Measurements from ENCODE around the gene ZNF543. TPM values are rescaled to one million over a fixed set of nuclear protein-coding genes. Genes with fewer than 3 reads are reported as not detected.

ZNF543 gene
- total RNA-seq, 5 donors from 2014 or later (not counting 1 experiment from before 2014, with no cell fraction given): 3.9 to 11.1 (median 7.9) TPM

GRCh38 chr19:57280165-57280961, 39.9 kb upstream of the ZNF543 start, which contains the start of gene ZNF460:
TSS of gene ZNF460 (plus strand) at chr19:57280485. CDS start at chr19:57280807, 322 bp downstream.
- peak; percentile 93 to 97 (median 96) for ATAC-seq (replicated peaks in 1 of 4)
- peaks cover 33% of the 10 kb centered on the region for H3K36me3 Mint-ChIP-seq
- Histone ChIP-seq H3K27ac (ENCODE audit: low read length) (peak within 1 kb of the TSS; percentile 96), H3K4me1 (ENCODE audit: control insufficient read depth in 1 of 2, extremely low read depth in 1 of 2, insufficient read depth in 2 of 2, low read length in 2 of 2) (peaks cover 20 to 34% of the 10 kb centered on the region in 2 experiments), H3K36me3 (ENCODE audit: control insufficient read depth in 2 of 2, extremely low read depth in 1 of 2, insufficient read depth in 1 of 2, low read length in 1 of 2) (peaks cover 0 to 16% of the 10 kb centered on the region in 2 donors), H3K27me3 (replicated peaks in 1 of 2; ENCODE audit: control insufficient read depth in 2 of 2, extremely low read depth in 1 of 2, insufficient read depth in 2 of 2, low read length in 1 of 2) (no peaks in the 10 kb centered on the region), H3K4me3 (ENCODE audit: control insufficient read depth in 1 of 2, extremely low read depth in 1 of 2, low read length in 1 of 2) (peak within 1 kb of the TSS; percentile 59 to 65), H3K9me3 (no peaks in the 10 kb centered on the region)
- H3K4me1 Mint-ChIP-seq: peaks cover 30 to 37% (median 32%) of the 10 kb centered on the region in 3 donors
- peaks cover 0 to 4% (median 0%) of the 10 kb centered on the region in 3 donors for H3K9me3 Mint-ChIP-seq
- no peak within 1 kb of the TSS for H3K27ac Mint-ChIP-seq
- no peaks in the 10 kb centered on the region for H3K27me3 Mint-ChIP-seq
- CTCF ChIA-PET: no interaction called here
- POLR2A ChIA-PET: no interaction called here
- H3K4me3 Mint-ChIP-seq: no peak within 1 kb of the TSS
- DNase-seq: peak; percentile 92 to 99 (median 96)
- under 1% methylated on average over 69 of the region's 71 CpGs for WGBS (ENCODE audit: insufficient coverage)

- H3K4me3 Mint-ChIP-seq: no peak overlapping the region
- peaks cover 32 to 41% (median 33%) of the 10 kb centered on the region in 3 donors for H3K4me1 Mint-ChIP-seq
These were observed 39.3 kb upstream of the ZNF543 start for GRCh38 chr19:57280962-57281400.

GRCh38 chr19:57282011-57282643, 38.1 kb upstream of the ZNF543 start:
- peaks cover 0 to 9% (median 0%) of the 10 kb centered on the region in 3 donors for H3K9me3 Mint-ChIP-seq
- POLR2A ChIA-PET: no interaction called here

More at GRCh38 chr19:57280962-57281400, 39.3 kb upstream of the ZNF543 start:
- Mint-ChIP-seq H3K27me3 (no peaks in the 10 kb centered on the region), H3K36me3 (peaks cover 32% of the 10 kb centered on the region), H3K9me3 (peaks cover 0 to 5% (median 0%) of the 10 kb centered on the region in 3 donors), H3K27ac (no peak overlapping the region)
- Histone ChIP-seq H3K27me3 (replicated peaks in 1 of 2; ENCODE audit: control insufficient read depth in 2 of 2, extremely low read depth in 1 of 2, insufficient read depth in 2 of 2, low read length in 1 of 2) (no peaks in the 10 kb centered on the region), H3K27ac (ENCODE audit: low read length) (peak overlapping the region; percentile 96), H3K36me3 (ENCODE audit: control insufficient read depth in 2 of 2, extremely low read depth in 1 of 2, insufficient read depth in 1 of 2, low read length in 1 of 2) (peaks cover 0 to 22% of the 10 kb centered on the region in 2 donors), H3K4me3 (ENCODE audit: control insufficient read depth in 1 of 2, extremely low read depth in 1 of 2, low read length in 1 of 2) (peak overlapping the region; percentile 59 to 65), H3K4me1 (ENCODE audit: control insufficient read depth in 1 of 2, extremely low read depth in 1 of 2, insufficient read depth in 2 of 2, low read length in 2 of 2) (peaks cover 20 to 34% of the 10 kb centered on the region in 2 experiments), H3K9me3 (no peaks in the 10 kb centered on the region)
- 3% methylated on average over 2 of the region's 6 CpGs for WGBS (ENCODE audit: insufficient coverage)
- DNase-seq (peak in 23 of 35 experiments; percentile 5 to 66 (median 26)), ATAC-seq (replicated peaks in 1 of 4) (no peak)
- ChIA-PET POLR2A (interaction anchor here in 1 of 2 donors (0.7 kb wide), 1 partner anchor 634 kb away, joined by 5 read pairs; no protein-coding TSS in a partner anchor), CTCF (no interaction called here)

GRCh38 chr19:57288373-57288772, 31.9 kb upstream of the ZNF543 start:
- no peak for DNase-seq
- Histone ChIP-seq H3K4me3 (ENCODE audit: control insufficient read depth in 1 of 2, extremely low read depth in 1 of 2, low read length in 1 of 2) (no peak overlapping the region), H3K4me1 (ENCODE audit: control insufficient read depth in 1 of 2, extremely low read depth in 1 of 2, insufficient read depth in 2 of 2, low read length in 2 of 2) (no peaks in the 10 kb centered on the region), H3K36me3 (ENCODE audit: control insufficient read depth in 2 of 2, extremely low read depth in 1 of 2, insufficient read depth in 1 of 2, low read length in 1 of 2) (peaks cover 27 to 92% of the 10 kb centered on the region in 2 donors), H3K27ac (ENCODE audit: low read length) (no peak overlapping the region), H3K27me3 (replicated peaks in 1 of 2; ENCODE audit: control insufficient read depth in 2 of 2, extremely low read depth in 1 of 2, insufficient read depth in 2 of 2, low read length in 1 of 2) (peaks cover 0 to 4% of the 10 kb centered on the region in 2 experiments), H3K9me3 (peaks cover 12% of the 10 kb centered on the region)
- Mint-ChIP-seq H3K4me1 (peaks cover 13 to 30% (median 19%) of the 10 kb centered on the region in 3 donors), H3K27me3 (no peaks in the 10 kb centered on the region), H3K4me3 (no peak overlapping the region), H3K36me3 (peaks cover 80% of the 10 kb centered on the region), H3K27ac (no peak overlapping the region), H3K9me3 (peaks cover 5 to 44% (median 31%) of the 10 kb centered on the region in 3 donors)
- POLR2A ChIA-PET: interaction anchor here in 1 of 2 donors (0.7 kb wide), 1 partner anchor 138 kb away, joined by 5 read pairs; no protein-coding TSS in a partner anchor
- CTCF ChIA-PET: no interaction called here
- WGBS (ENCODE audit: insufficient coverage): 100% methylated on average over 2 of the region's 4 CpGs
- no peak for ATAC-seq (replicated peaks in 1 of 4)

More at GRCh38 chr19:57282011-57282643, 38.1 kb upstream of the ZNF543 start:
- H3K4me3 Mint-ChIP-seq: no peak overlapping the region
- Histone ChIP-seq H3K27me3 (replicated peaks in 1 of 2; ENCODE audit: control insufficient read depth in 2 of 2, extremely low read depth in 1 of 2, insufficient read depth in 2 of 2, low read length in 1 of 2) (no peaks in the 10 kb centered on the region), H3K4me1 (ENCODE audit: control insufficient read depth in 1 of 2, extremely low read depth in 1 of 2, insufficient read depth in 2 of 2, low read length in 2 of 2) (peaks cover 20 to 34% of the 10 kb centered on the region in 2 experiments), H3K27ac (ENCODE audit: low read length) (no peak overlapping the region), H3K4me3 (ENCODE audit: control insufficient read depth in 1 of 2, extremely low read depth in 1 of 2, low read length in 1 of 2) (peak overlapping the region in 1 of 2 donors; percentile 29), H3K36me3 (ENCODE audit: control insufficient read depth in 2 of 2, extremely low read depth in 1 of 2, insufficient read depth in 1 of 2, low read length in 1 of 2) (peaks cover 0 to 33% of the 10 kb centered on the region in 2 donors), H3K9me3 (no peaks in the 10 kb centered on the region)
- DNase-seq (no peak), ATAC-seq (replicated peaks in 1 of 4) (no peak)
- H3K36me3 Mint-ChIP-seq: peaks cover 37% of the 10 kb centered on the region
- 80% methylated on average over 2 of the region's 5 CpGs for WGBS (ENCODE audit: insufficient coverage)
- H3K4me1 Mint-ChIP-seq: peaks cover 35 to 47% (median 35%) of the 10 kb centered on the region in 3 donors
- H3K27me3 Mint-ChIP-seq: no peaks in the 10 kb centered on the region
- peak overlapping the region; percentile 1 to 71 for H3K27ac Mint-ChIP-seq
- CTCF ChIA-PET: no interaction called here

GRCh38 chr19:57290970-57291369, 29.3 kb upstream of the ZNF543 start:
- no peak overlapping the region for H3K27ac ChIP-seq (ENCODE audit: low read length)
- Mint-ChIP-seq H3K4me3 (no peak overlapping the region), H3K36me3 (peaks cover 90% of the 10 kb centered on the region), H3K27ac (no peak overlapping the region), H3K4me1 (peaks cover 3 to 13% (median 12%) of the 10 kb centered on the region in 3 donors), H3K27me3 (no peaks in the 10 kb centered on the region), H3K9me3 (peaks cover 16 to 58% (median 51%) of the 10 kb centered on the region in 3 donors)
- H3K9me3 ChIP-seq: peaks cover 15% of the 10 kb centered on the region
- H3K4me3 ChIP-seq (ENCODE audit: control insufficient read depth in 1 of 2, extremely low read depth in 1 of 2, low read length in 1 of 2): peak overlapping the region in 1 of 2 donors; percentile 56
- H3K36me3 ChIP-seq (ENCODE audit: control insufficient read depth in 2 of 2, extremely low read depth in 1 of 2, insufficient read depth in 1 of 2, low read length in 1 of 2): peaks cover 27 to 83% of the 10 kb centered on the region in 2 donors
- DNase-seq: no peak
- no CpG with 5 or more reads among the region's 11 CpGs for WGBS (ENCODE audit: insufficient coverage)
- ChIA-PET POLR2A (no interaction called here), CTCF (no interaction called here)
- peaks cover 0 to 4% of the 10 kb centered on the region in 2 experiments for H3K27me3 ChIP-seq (replicated peaks in 1 of 2; ENCODE audit: control insufficient read depth in 2 of 2, extremely low read depth in 1 of 2, insufficient read depth in 2 of 2, low read length in 1 of 2)
- no peak for ATAC-seq (replicated peaks in 1 of 4)
- no peaks in the 10 kb centered on the region for H3K4me1 ChIP-seq (ENCODE audit: control insufficient read depth in 1 of 2, extremely low read depth in 1 of 2, insufficient read depth in 2 of 2, low read length in 2 of 2)

GRCh38 chr19:57292547-57292946, 27.7 kb upstream of the ZNF543 start:
- no peak overlapping the region for H3K4me3 Mint-ChIP-seq
- no peak for DNase-seq
- Histone ChIP-seq H3K27ac (ENCODE audit: low read length) (no peak overlapping the region), H3K36me3 (ENCODE audit: control insufficient read depth in 2 of 2, extremely low read depth in 1 of 2, insufficient read depth in 1 of 2, low read length in 1 of 2) (peaks cover 27 to 73% of the 10 kb centered on the region in 2 donors), H3K27me3 (replicated peaks in 1 of 2; ENCODE audit: control insufficient read depth in 2 of 2, extremely low read depth in 1 of 2, insufficient read depth in 2 of 2, low read length in 1 of 2) (peaks cover 0 to 4% of the 10 kb centered on the region in 2 experiments), H3K4me1 (ENCODE audit: control insufficient read depth in 1 of 2, extremely low read depth in 1 of 2, insufficient read depth in 2 of 2, low read length in 2 of 2) (no peaks in the 10 kb centered on the region), H3K9me3 (peaks cover 15% of the 10 kb centered on the region), H3K4me3 (ENCODE audit: control insufficient read depth in 1 of 2, extremely low read depth in 1 of 2, low read length in 1 of 2) (no peak overlapping the region)
- H3K9me3 Mint-ChIP-seq: peaks cover 17 to 61% (median 61%) of the 10 kb centered on the region in 3 donors
- CTCF ChIA-PET: no interaction called here
- no peak for ATAC-seq (replicated peaks in 1 of 4)
- POLR2A ChIA-PET: interaction anchor here (0.6 to 0.7 kb wide), 2 partner anchors 75 to 91 kb away, joined by 3 to 5 read pairs; no protein-coding TSS in a partner anchor
- H3K4me1 Mint-ChIP-seq: peaks cover 4 to 15% (median 5%) of the 10 kb centered on the region in 3 donors
- no peak overlapping the region for H3K27ac Mint-ChIP-seq
- no CpG with 5 or more reads among the region's 1 CpG for WGBS (ENCODE audit: insufficient coverage)
- H3K36me3 Mint-ChIP-seq: peaks cover 91% of the 10 kb centered on the region
- no peaks in the 10 kb centered on the region for H3K27me3 Mint-ChIP-seq
